Measurements from ENCODE around the gene EXOC3.
"Not testable (repeated sequence)": the region's sequence is repeated elsewhere in the genome, so short reads cannot be mapped to it uniquely, and the experiment has no call there.

EXOC3 gene

GRCh38 chr5:485113-485945 lies 42.4 kb downstream of the EXOC3 start:
- Histone ChIP-seq H3K9me3 (ENCODE audit: control insufficient read depth in 2 of 2, low read length in 2 of 2) (no peaks in the 10 kb centered on the region), H3K4me3 (ENCODE audit: low read length in 2 of 2) (no peak overlapping the region), H3K9ac (ENCODE audit: low read length in 2 of 2) (no peak overlapping the region), H3K36me3 (ENCODE audit: control insufficient read depth in 2 of 2, insufficient read depth in 2 of 2, low read length in 2 of 2) (no peaks in the 10 kb centered on the region), H3K4me1 (ENCODE audit: control insufficient read depth, insufficient read depth, low read length) (no peaks in the 10 kb centered on the region), H3K27me3 (ENCODE audit: control insufficient read depth in 1 of 2, insufficient read depth in 2 of 2, low read length in 2 of 2) (peaks cover 16 to 25% of the 10 kb centered on the region in 2 donors), H3K27ac (ENCODE audit: low read length) (no peak overlapping the region)

GRCh38 chr5:485946-486491 lies 43.0 kb downstream of the EXOC3 start:
- no peaks in the 10 kb centered on the region for H3K36me3 ChIP-seq (ENCODE audit: control insufficient read depth in 2 of 2, insufficient read depth in 2 of 2, low read length in 2 of 2)
- no peak overlapping the region for H3K27ac ChIP-seq (ENCODE audit: low read length)
- H3K4me1 ChIP-seq (ENCODE audit: control insufficient read depth, insufficient read depth, low read length): no peaks in the 10 kb centered on the region
- H3K9me3 ChIP-seq (ENCODE audit: control insufficient read depth in 2 of 2, low read length in 2 of 2): no peaks in the 10 kb centered on the region
- H3K27me3 ChIP-seq (ENCODE audit: control insufficient read depth in 1 of 2, insufficient read depth in 2 of 2, low read length in 2 of 2): peaks cover 12 to 19% of the 10 kb centered on the region in 2 donors
- no peak overlapping the region for H3K4me3 ChIP-seq (ENCODE audit: low read length in 2 of 2)
- no peak overlapping the region for H3K9ac ChIP-seq (ENCODE audit: low read length in 2 of 2)

GRCh38 chr5:486597-486996 lies 43.6 kb downstream of the EXOC3 start:
- not testable (repeated sequence) for H3K4me1 ChIP-seq (ENCODE audit: control insufficient read depth, insufficient read depth, low read length); H3K4me3 ChIP-seq (ENCODE audit: low read length in 2 of 2); H3K9ac ChIP-seq (ENCODE audit: low read length in 2 of 2); H3K27ac ChIP-seq (ENCODE audit: low read length); H3K9me3 ChIP-seq (ENCODE audit: control insufficient read depth in 2 of 2, low read length in 2 of 2); H3K36me3 ChIP-seq (ENCODE audit: control insufficient read depth in 2 of 2, insufficient read depth in 2 of 2, low read length in 2 of 2)
- peaks cover 12 to 14% of the 10 kb centered on the region in 2 donors for H3K27me3 ChIP-seq (ENCODE audit: control insufficient read depth in 1 of 2, insufficient read depth in 2 of 2, low read length in 2 of 2)

GRCh38 chr5:488241-488640 lies 45.3 kb downstream of the EXOC3 start:
- Histone ChIP-seq H3K27ac (ENCODE audit: low read length) (no peak overlapping the region), H3K9ac (ENCODE audit: low read length in 2 of 2) (no peak overlapping the region), H3K4me1 (ENCODE audit: control insufficient read depth, insufficient read depth, low read length) (no peaks in the 10 kb centered on the region), H3K9me3 (ENCODE audit: control insufficient read depth in 2 of 2, low read length in 2 of 2) (no peaks in the 10 kb centered on the region), H3K27me3 (ENCODE audit: control insufficient read depth in 1 of 2, insufficient read depth in 2 of 2, low read length in 2 of 2) (peaks cover 7 to 11% of the 10 kb centered on the region in 2 donors), H3K36me3 (ENCODE audit: control insufficient read depth in 2 of 2, insufficient read depth in 2 of 2, low read length in 2 of 2) (no peaks in the 10 kb centered on the region), H3K4me3 (ENCODE audit: low read length in 2 of 2) (no peak overlapping the region)

- no peaks in the 10 kb centered on the region for H3K4me1 ChIP-seq (ENCODE audit: control insufficient read depth, insufficient read depth, low read length)
Measured at GRCh38 chr5:488744-489688, 46.0 kb downstream of the EXOC3 start.

GRCh38 chr5:489689-490080 lies 46.7 kb downstream of the EXOC3 start:
- Histone ChIP-seq H3K36me3 (ENCODE audit: control insufficient read depth in 2 of 2, insufficient read depth in 2 of 2, low read length in 2 of 2) (no peaks in the 10 kb centered on the region), H3K9ac (ENCODE audit: low read length in 2 of 2) (no peak overlapping the region), H3K4me1 (ENCODE audit: control insufficient read depth, insufficient read depth, low read length) (no peaks in the 10 kb centered on the region), H3K4me3 (ENCODE audit: low read length in 2 of 2) (no peak overlapping the region), H3K27me3 (ENCODE audit: control insufficient read depth in 1 of 2, insufficient read depth in 2 of 2, low read length in 2 of 2) (peaks cover 9 to 13% of the 10 kb centered on the region in 2 donors), H3K9me3 (ENCODE audit: control insufficient read depth in 2 of 2, low read length in 2 of 2) (no peaks in the 10 kb centered on the region), H3K27ac (ENCODE audit: low read length) (no peak overlapping the region)

More at GRCh38 chr5:488744-489688, 46.0 kb downstream of the EXOC3 start:
- H3K9me3 ChIP-seq (ENCODE audit: control insufficient read depth in 2 of 2, low read length in 2 of 2): no peaks in the 10 kb centered on the region
- H3K27me3 ChIP-seq (ENCODE audit: control insufficient read depth in 1 of 2, insufficient read depth in 2 of 2, low read length in 2 of 2): peaks cover 9 to 15% of the 10 kb centered on the region in 2 donors
- no peaks in the 10 kb centered on the region for H3K36me3 ChIP-seq (ENCODE audit: control insufficient read depth in 2 of 2, insufficient read depth in 2 of 2, low read length in 2 of 2)
- no peak overlapping the region for H3K4me3 ChIP-seq (ENCODE audit: low read length in 2 of 2)
- H3K9ac ChIP-seq (ENCODE audit: low read length in 2 of 2): no peak overlapping the region
- H3K27ac ChIP-seq (ENCODE audit: low read length): no peak overlapping the region

GRCh38 chr5:490116-491106 lies 47.4 kb downstream of the EXOC3 start:
- Histone ChIP-seq H3K27ac (ENCODE audit: low read length) (no peak overlapping the region), H3K27me3 (ENCODE audit: control insufficient read depth in 1 of 2, insufficient read depth in 2 of 2, low read length in 2 of 2) (peaks cover 9 to 10% of the 10 kb centered on the region in 2 donors), H3K9ac (ENCODE audit: low read length in 2 of 2) (no peak overlapping the region), H3K4me3 (ENCODE audit: low read length in 2 of 2) (no peak overlapping the region), H3K36me3 (ENCODE audit: control insufficient read depth in 2 of 2, insufficient read depth in 2 of 2, low read length in 2 of 2) (no peaks in the 10 kb centered on the region), H3K4me1 (ENCODE audit: control insufficient read depth, insufficient read depth, low read length) (no peaks in the 10 kb centered on the region), H3K9me3 (ENCODE audit: control insufficient read depth in 2 of 2, low read length in 2 of 2) (no peaks in the 10 kb centered on the region)

GRCh38 chr5:491119-491855 lies 48.3 kb downstream of the EXOC3 start:
- Histone ChIP-seq H3K27me3 (ENCODE audit: control insufficient read depth in 1 of 2, insufficient read depth in 2 of 2, low read length in 2 of 2) (peaks cover 8 to 10% of the 10 kb centered on the region in 2 donors), H3K9me3 (ENCODE audit: control insufficient read depth in 2 of 2, low read length in 2 of 2) (no peaks in the 10 kb centered on the region), H3K4me3 (ENCODE audit: low read length in 2 of 2) (no peak overlapping the region), H3K27ac (ENCODE audit: low read length) (no peak overlapping the region), H3K36me3 (ENCODE audit: control insufficient read depth in 2 of 2, insufficient read depth in 2 of 2, low read length in 2 of 2) (no peaks in the 10 kb centered on the region), H3K9ac (ENCODE audit: low read length in 2 of 2) (no peak overlapping the region), H3K4me1 (ENCODE audit: control insufficient read depth, insufficient read depth, low read length) (no peaks in the 10 kb centered on the region)

GRCh38 chr5:491856-492155 lies 48.8 kb downstream of the EXOC3 start:
- peaks cover 5 to 11% of the 10 kb centered on the region in 2 donors for H3K27me3 ChIP-seq (ENCODE audit: control insufficient read depth in 1 of 2, insufficient read depth in 2 of 2, low read length in 2 of 2)
- no peaks in the 10 kb centered on the region for H3K9me3 ChIP-seq (ENCODE audit: control insufficient read depth in 2 of 2, low read length in 2 of 2)
- no peaks in the 10 kb centered on the region for H3K4me1 ChIP-seq (ENCODE audit: control insufficient read depth, insufficient read depth, low read length)
- H3K4me3 ChIP-seq (ENCODE audit: low read length in 2 of 2): no peak overlapping the region
- no peak overlapping the region for H3K27ac ChIP-seq (ENCODE audit: low read length)
- no peak overlapping the region for H3K9ac ChIP-seq (ENCODE audit: low read length in 2 of 2)
- no peaks in the 10 kb centered on the region for H3K36me3 ChIP-seq (ENCODE audit: control insufficient read depth in 2 of 2, insufficient read depth in 2 of 2, low read length in 2 of 2)
